Uterus (tissue), 4 donors: ENCODE measurements around the gene PTPRU. TPM values are rescaled to one million over a fixed set of nuclear protein-coding genes. Genes with fewer than 3 reads are reported as not detected.

Experiments used
- DNase-seq, 2 donors: peaks; one replicate each; pipeline ENCODE4 v3.0.0-alpha.2; 2019 to 2020
- H3K27ac ChIP-seq, 2 donors: fragments of 200-600 bp; sonication (generic); 1 replicate in 1 of 2; 2 replicates in 1 of 2; pipeline ENCODE4 v1.5.1; 2016 to 2018
- H3K27me3 ChIP-seq, 2 donors: fragments of 200-600 bp; sonication (generic); one replicate each; pipeline ENCODE4 v1.5.1; 2018 to 2019; ENCODE audit warnings: control low read depth in 1 of 2
- H3K36me3 ChIP-seq, 2 donors: fragments of 200-600 bp; sonication (generic); one replicate each; pipeline ENCODE4 v1.5.1; 2019; ENCODE audit warnings: control low read depth in 1 of 2
- H3K4me1 ChIP-seq, 2 donors: fragments of 200-600 bp; sonication (generic); one replicate each; pipeline ENCODE4 v1.5.1; 2018 to 2019; ENCODE audit warnings: control low read depth in 1 of 2
- H3K4me3 ChIP-seq, 2 donors: fragments of 200-600 bp; sonication (generic); 1 replicate in 1 of 2; 2 replicates in 1 of 2; pipeline ENCODE4 v1.5.1; 2018 to 2019; ENCODE audit warnings: mild to moderate bottlenecking in 1 of 2
- H3K9me3 ChIP-seq, 2 donors: fragments of 200-600 bp; sonication (generic); one replicate each; pipeline ENCODE4 v1.5.1; 2019; ENCODE audit warnings: control low read depth in 1 of 2
- POLR2A ChIP-seq, 2 donors: fragments of 450-650 bp; IDR thresholded peaks; one replicate each; pipeline ENCODE4 v1.6.1; 2016; ENCODE audit warnings: antibody characterized with exemption in 2 of 2, mild to moderate bottlenecking in 1 of 2, moderate library complexity in 1 of 2
- intact Hi-C: fragments of 100-400 bp; cut with DNase I; formaldehyde crosslinking; loops from one replicate; pipeline ENCODE4 v1.15.1; 2023; ENCODE audit warnings: low total_unique reads
- total RNA-seq, 4 donors: library from RNA; depleted of rRNA in 3 of 4; stranded (reverse); fragments of >200 nt in 3 of 4; gene quantifications; one replicate each; pipeline versions ENCODE4 v1.1.0 to v1.2.4, GENCODE V29; 2014 to 2023
- TF ChIP-seq, protein P1 (sequence below), 4 experiments: fragments of 200-600 bp in 2 of 4; fragments of 450-650 bp in 2 of 4; sonication (generic) in 2 of 4; IDR thresholded peaks; one replicate each; pipeline ENCODE4 v1.5.1; 2016 to 2019; ENCODE audit warnings: antibody characterized with exemption in 4 of 4, mild to moderate bottlenecking in 2 of 4, moderate library complexity in 1 of 4
- donor health status: DM: yes; HTN: yes; CAD: no.

The PTPRU gene
- total RNA-seq, 4 donors from 2014 or later, result 9.5 to 48.2 (median 33.4) TPM

- Histone ChIP-seq H3K4me1 (no peaks in the 10 kb centered on the region), H3K27ac (no peak overlapping the region), H3K36me3 (no peaks in the 10 kb centered on the region), H3K27me3 (no peaks in the 10 kb centered on the region), H3K9me3 (no peaks in the 10 kb centered on the region), H3K4me3 (no peak overlapping the region)
- no peak for DNase-seq
- intact Hi-C loops, result no loop called here
- TF ChIP-seq POLR2A (IDR thresholded peaks at IDR 0.05), result no peak
- TF ChIP-seq, protein P1, sequence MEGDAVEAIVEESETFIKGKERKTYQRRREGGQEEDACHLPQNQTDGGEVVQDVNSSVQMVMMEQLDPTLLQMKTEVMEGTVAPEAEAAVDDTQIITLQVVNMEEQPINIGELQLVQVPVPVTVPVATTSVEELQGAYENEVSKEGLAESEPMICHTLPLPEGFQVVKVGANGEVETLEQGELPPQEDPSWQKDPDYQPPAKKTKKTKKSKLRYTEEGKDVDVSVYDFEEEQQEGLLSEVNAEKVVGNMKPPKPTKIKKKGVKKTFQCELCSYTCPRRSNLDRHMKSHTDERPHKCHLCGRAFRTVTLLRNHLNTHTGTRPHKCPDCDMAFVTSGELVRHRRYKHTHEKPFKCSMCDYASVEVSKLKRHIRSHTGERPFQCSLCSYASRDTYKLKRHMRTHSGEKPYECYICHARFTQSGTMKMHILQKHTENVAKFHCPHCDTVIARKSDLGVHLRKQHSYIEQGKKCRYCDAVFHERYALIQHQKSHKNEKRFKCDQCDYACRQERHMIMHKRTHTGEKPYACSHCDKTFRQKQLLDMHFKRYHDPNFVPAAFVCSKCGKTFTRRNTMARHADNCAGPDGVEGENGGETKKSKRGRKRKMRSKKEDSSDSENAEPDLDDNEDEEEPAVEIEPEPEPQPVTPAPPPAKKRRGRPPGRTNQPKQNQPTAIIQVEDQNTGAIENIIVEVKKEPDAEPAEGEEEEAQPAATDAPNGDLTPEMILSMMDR (IDR thresholded peaks at IDR 0.05), result no peak
These were observed 107.6 kb downstream of the PTPRU start for GRCh38 chr1:29343908-29344307.

DNA sequence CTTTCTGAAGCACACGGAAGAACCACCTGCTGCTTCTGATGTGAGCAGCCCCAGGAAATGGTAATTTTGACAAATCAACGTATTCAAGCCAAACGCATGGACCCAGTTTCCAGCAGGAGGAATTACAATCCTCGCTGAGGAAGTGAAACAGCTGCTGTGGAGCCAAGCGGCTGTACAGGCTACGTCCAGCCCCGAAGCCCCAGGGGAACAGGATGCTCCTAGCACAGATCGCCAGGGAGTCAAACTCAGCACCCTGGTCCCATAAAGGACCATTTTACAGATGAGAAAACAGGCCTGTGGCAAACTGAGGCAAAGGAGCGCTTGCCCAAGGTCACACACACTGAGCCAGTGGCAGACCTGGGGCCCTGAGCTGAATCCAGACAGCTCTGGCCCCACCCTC, 108.0 kb downstream of the PTPRU start:
- H3K4me3 ChIP-seq, result no peak overlapping the region
- no peaks in the 10 kb centered on the region for H3K4me1 ChIP-seq
- DNase-seq, result no peak
- H3K36me3 ChIP-seq, result no peaks in the 10 kb centered on the region
- no peaks in the 10 kb centered on the region for H3K9me3 ChIP-seq
- intact Hi-C loops, result no loop called here
- H3K27ac ChIP-seq, result no peak overlapping the region
- TF ChIP-seq, protein P1 (IDR thresholded peaks at IDR 0.05), result no peak
- no peak for TF ChIP-seq POLR2A (IDR thresholded peaks at IDR 0.05)
- H3K27me3 ChIP-seq, result no peaks in the 10 kb centered on the region

DNA sequence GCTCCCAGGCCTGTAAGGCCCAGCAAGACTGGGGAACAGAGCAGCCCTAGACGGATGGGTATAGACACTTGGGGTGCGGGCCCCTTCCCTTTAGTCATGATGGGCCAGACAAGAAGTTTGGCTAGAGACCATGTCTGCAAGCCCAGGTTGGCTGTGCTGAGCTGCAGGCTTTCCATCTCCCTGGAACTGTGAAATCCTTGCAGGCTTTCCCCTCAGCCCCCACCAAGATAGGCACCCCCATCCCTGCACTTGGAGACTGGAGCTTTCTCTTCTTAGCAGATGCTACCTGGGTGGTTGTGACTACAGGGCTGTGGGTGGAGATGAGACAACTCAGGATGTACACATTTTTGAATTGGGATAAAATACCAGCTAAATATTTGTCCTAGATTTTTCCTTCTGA, 110.3 kb downstream of the PTPRU start:
- H3K27me3 ChIP-seq, result no peaks in the 10 kb centered on the region

DNA sequence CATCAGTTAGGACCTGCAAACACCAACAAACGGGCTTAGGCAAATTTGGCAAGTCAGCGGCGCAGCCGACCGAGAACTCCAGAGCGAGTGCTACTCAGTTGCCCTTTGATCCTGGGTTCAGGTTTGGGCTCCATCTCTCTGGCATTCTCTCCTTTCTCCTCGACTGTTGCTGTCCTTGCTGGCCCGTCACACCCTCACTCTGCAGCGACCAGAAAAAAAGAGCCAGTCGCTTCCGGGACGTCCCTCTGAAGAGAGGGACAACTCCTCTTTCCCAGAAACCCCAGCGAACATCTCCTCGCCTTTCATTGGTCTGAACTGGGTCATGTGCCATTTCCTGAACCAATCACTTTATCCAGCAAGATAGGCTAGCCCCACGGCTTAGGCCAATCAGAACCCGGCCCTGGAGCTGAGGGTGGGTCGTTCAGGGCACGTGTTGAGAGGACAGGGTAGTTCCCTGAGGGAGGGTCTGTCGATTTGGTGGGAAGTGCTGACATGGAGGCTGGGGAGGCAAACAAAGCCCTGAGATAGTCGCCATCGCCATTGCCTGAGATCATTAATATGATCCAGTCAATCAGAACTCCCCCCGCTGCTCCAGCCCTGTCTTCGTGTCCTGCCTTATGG, 113.7 kb downstream of the PTPRU start:
- Histone ChIP-seq H3K4me1 (no peaks in the 10 kb centered on the region), H3K27ac (no peak overlapping the region), H3K27me3 (no peaks in the 10 kb centered on the region), H3K36me3 (no peaks in the 10 kb centered on the region), H3K4me3 (no peak overlapping the region), H3K9me3 (no peaks in the 10 kb centered on the region)
- TF ChIP-seq, protein P1 (IDR thresholded peaks at IDR 0.05), result no peak
- TF ChIP-seq POLR2A (IDR thresholded peaks at IDR 0.05), result no peak
- DNase-seq, result no peak
- intact Hi-C loops, result no loop called here

More for the DNA sequence above, 110.3 kb downstream of the PTPRU start:
- intact Hi-C loops, result no loop called here
- H3K9me3 ChIP-seq, result no peaks in the 10 kb centered on the region
- TF ChIP-seq, protein P1 (IDR thresholded peaks at IDR 0.05), result no peak
- TF ChIP-seq POLR2A (IDR thresholded peaks at IDR 0.05), result no peak
- H3K4me1 ChIP-seq, result no peaks in the 10 kb centered on the region
- no peak overlapping the region for H3K4me3 ChIP-seq
- no peaks in the 10 kb centered on the region for H3K36me3 ChIP-seq
- no peak overlapping the region for H3K27ac ChIP-seq
- DNase-seq, result no peak

GRCh38 chr1:29352719-29353420, 116.5 kb downstream of the PTPRU start:
- no peaks in the 10 kb centered on the region for H3K4me1 ChIP-seq
- no peaks in the 10 kb centered on the region for H3K9me3 ChIP-seq
- no peaks in the 10 kb centered on the region for H3K27me3 ChIP-seq
- no peak overlapping the region for H3K4me3 ChIP-seq
- no peak for DNase-seq
- H3K36me3 ChIP-seq, result no peaks in the 10 kb centered on the region
- intact Hi-C loops, result no loop called here
- no peak overlapping the region for H3K27ac ChIP-seq
- no peak for TF ChIP-seq POLR2A (IDR thresholded peaks at IDR 0.05)
- TF ChIP-seq, protein P1 (IDR thresholded peaks at IDR 0.05), result no peak
